H1 (cell line): ENCODE measurements around the gene ACYP2.

Source experiments
- POLR2A ChIP-seq, 2 experiments: IDR thresholded peaks; 1 replicate in 1 of 2; 2 replicates in 1 of 2; pipeline ENCODE4 v1.6.1; 2011; ENCODE audit warnings: low read depth in 2 of 2, low read length in 2 of 2, mild to moderate bottlenecking in 2 of 2; ENCODE audit errors: control extremely low read depth in 1 of 2
- RAD21 ChIP-seq, 2 experiments: IDR thresholded peaks in 1 of 2; conservative IDR thresholded peaks in 1 of 2; 2 replicates each; pipeline ENCODE4 v1.6.1; 2011; ENCODE audit warnings: low read depth in 2 of 2, low read length in 2 of 2, improper control_type of control experiment in 1 of 2, inconsistent platforms in 1 of 2, mild to moderate bottlenecking in 1 of 2, moderate library complexity in 1 of 2
- TEAD4 ChIP-seq: IDR thresholded peaks from 2 replicates; pipeline ENCODE4 v1.6.1; 2012; ENCODE audit warnings: low read depth, low read length, inconsistent platforms, mixed read lengths
- TF ChIP-seq, protein P1 (sequence below): IDR thresholded peaks from 2 replicates; pipeline ENCODE4 v1.6.1; 2012; ENCODE audit warnings: inconsistent platforms
- TF ChIP-seq, protein P2 (sequence below), 3 experiments: IDR thresholded peaks; 1 replicate in 2 of 3; 2 replicates in 1 of 3; pipeline versions ENCODE4 v1.5.1 to v1.6.1; 2011; ENCODE audit warnings: low read length in 3 of 3, mild to moderate bottlenecking in 3 of 3, inconsistent platforms in 2 of 3, low read depth in 1 of 3, moderate library complexity in 1 of 3; ENCODE audit not compliant: insufficient read depth in 1 of 3; ENCODE audit errors: control extremely low read depth in 1 of 3

DNA sequence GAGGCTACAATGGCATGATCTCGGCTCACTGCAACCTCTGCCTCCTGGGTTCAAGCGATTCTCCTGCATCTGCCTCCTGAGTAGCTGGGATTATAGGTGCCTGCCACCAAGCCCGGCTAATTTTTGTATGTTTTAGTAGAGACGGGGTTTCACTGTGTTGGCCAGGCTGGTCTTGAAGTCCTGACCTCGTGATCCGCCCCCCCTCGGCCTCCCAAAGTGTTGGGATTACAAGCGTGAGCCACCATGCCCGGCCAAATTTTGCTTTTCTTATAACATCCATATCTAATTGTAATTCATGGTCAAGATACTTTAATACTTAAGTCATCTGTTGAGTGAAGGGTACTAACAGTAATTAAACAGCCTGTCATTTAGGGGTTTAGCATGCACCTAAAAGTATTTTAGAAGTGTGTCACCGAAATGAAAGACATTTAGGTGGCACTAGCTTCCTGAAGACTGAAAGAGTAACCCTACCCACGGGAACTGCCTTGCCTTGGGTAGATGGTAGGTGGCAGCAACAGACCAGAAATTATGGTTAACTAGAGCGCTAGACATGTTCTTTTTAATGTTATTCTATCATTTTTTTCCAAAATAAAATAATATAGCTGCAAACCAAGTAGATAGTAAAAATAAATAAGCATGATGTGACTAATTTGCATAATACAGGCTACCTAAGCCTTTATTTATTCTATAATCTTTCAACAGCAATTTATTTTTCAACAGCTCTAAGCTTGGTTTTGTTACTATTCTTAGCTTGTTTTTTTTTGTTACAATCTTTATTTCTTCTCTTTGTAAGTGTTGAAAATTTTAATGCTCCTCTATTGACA lies 8.6 kb upstream of the ACYP2 start:
- TF ChIP-seq, protein P1, sequence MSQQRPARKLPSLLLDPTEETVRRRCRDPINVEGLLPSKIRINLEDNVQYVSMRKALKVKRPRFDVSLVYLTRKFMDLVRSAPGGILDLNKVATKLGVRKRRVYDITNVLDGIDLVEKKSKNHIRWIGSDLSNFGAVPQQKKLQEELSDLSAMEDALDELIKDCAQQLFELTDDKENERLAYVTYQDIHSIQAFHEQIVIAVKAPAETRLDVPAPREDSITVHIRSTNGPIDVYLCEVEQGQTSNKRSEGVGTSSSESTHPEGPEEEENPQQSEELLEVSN = no peak
- TF ChIP-seq, protein P2, sequence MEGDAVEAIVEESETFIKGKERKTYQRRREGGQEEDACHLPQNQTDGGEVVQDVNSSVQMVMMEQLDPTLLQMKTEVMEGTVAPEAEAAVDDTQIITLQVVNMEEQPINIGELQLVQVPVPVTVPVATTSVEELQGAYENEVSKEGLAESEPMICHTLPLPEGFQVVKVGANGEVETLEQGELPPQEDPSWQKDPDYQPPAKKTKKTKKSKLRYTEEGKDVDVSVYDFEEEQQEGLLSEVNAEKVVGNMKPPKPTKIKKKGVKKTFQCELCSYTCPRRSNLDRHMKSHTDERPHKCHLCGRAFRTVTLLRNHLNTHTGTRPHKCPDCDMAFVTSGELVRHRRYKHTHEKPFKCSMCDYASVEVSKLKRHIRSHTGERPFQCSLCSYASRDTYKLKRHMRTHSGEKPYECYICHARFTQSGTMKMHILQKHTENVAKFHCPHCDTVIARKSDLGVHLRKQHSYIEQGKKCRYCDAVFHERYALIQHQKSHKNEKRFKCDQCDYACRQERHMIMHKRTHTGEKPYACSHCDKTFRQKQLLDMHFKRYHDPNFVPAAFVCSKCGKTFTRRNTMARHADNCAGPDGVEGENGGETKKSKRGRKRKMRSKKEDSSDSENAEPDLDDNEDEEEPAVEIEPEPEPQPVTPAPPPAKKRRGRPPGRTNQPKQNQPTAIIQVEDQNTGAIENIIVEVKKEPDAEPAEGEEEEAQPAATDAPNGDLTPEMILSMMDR (IDR thresholded peaks at IDR 0.05; ENCODE audit: control extremely low read depth in 1 of 3, insufficient read depth in 1 of 3, low read depth in 1 of 3, low read length in 3 of 3) = peak; percentile 43 to 79 (median 60)
- TF ChIP-seq POLR2A (IDR thresholded peaks at IDR 0.05; ENCODE audit: control extremely low read depth in 1 of 2, low read depth in 2 of 2, low read length in 2 of 2) (no peak), RAD21 (IDR thresholded peaks at IDR 0.05 in 1 of 2, conservative IDR thresholded peaks at IDR 0.05 in 1 of 2; ENCODE audit: low read depth in 2 of 2, low read length in 2 of 2) (peak; percentile 78 to 82), TEAD4 (no peak)
